Measurements from ENCODE around the gene LGR5.

- TF ChIP-seq CTCF (conservative IDR thresholded peaks at IDR 0.05) (no peak), ZFX (IDR thresholded peaks at IDR 0.05) (no peak)
These were observed 3.0 kb downstream of the LGR5 start for GRCh38 chr12:71442567-71442931.

Data from C4-2B (cell line).